ENCODE results near the gene DNAH5.
A peak's percentile ranks its signal among the peaks of the same experiment; 100 is the strongest.
"Not testable (repeated sequence)": the region's sequence is repeated elsewhere in the genome, so short reads cannot be mapped to it uniquely, and the experiment has no call there.

The DNAH5 gene

DNA sequence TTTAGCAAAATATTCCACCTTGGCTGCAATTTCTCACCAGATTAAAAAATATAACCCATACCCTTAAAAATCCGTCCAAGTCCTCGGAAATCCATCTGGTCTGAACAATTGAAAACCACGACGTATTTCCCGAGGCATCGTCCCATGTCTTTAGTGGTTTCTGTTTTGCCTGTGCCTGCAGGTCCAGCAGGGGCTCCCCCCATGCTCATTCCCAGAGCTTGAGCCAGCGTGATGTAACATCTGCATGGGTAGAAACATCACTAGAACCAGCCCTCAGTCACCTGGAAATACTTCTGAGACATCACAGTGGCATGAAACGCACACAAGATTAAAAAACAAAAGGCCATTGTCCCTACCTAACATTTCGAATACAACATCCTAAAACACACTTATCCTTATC is 114.0 kb downstream of the DNAH5 start:
- DNase-seq (ENCODE audit: low read depth): no peak

DNA sequence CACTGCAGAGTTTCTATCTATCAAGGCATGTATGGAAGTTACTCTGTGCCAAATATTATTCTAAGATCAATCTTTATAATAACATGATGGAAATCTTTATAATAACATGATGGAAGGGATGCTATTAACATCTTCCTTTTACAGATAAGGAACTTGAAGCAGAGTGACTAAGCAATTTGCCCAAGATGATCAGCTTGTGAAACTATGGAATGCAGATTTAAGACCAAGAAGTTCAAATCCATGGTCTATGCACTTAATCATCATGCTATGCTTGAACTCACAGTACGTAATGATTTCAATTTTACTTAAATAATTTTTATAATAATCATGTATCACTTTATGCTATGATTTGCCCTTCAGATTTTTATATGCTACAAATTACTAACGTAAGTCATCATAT is 123.1 kb downstream of the DNAH5 start:
- no peak for DNase-seq (ENCODE audit: low read depth)

DNA sequence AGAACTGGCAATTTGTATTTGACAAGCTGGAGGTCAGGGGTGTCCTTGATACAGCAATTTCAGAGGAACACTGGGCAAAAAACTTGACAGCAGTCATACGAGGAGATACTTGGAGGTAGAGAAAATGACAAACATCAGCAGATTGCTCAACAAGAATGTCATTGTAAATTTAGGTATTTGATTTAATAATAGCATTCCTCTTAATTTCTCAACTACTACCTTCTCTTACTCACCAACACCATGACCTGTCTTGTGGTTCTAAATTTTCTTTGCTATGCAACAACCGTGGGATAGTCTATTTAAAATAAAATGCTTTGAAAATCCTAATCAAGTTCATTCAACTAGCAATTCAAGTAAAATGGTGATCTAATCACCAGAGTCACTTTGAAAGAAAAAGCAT is 128.4 kb downstream of the DNAH5 start:
- no peak for DNase-seq (ENCODE audit: low read depth)

DNA sequence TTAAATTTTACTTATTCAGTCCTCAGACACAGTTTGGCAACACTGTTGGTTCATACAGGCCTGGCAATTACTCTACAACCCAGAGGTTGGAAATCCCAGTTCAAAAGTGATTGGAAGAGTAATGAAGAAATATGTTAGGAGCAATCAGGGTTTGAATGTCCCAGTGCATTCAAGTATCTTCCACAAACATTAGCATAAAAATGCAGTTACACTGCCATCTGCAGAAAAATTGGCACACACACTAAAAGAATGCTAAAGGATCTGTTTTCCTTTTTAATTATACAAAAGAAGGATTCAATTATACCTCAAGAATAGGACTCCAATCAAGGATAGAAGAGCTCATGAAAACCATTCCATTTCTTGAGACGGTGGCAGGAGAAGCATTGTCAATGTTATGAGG is 130.2 kb downstream of the DNAH5 start:
- no peak for DNase-seq (ENCODE audit: low read depth)

DNA sequence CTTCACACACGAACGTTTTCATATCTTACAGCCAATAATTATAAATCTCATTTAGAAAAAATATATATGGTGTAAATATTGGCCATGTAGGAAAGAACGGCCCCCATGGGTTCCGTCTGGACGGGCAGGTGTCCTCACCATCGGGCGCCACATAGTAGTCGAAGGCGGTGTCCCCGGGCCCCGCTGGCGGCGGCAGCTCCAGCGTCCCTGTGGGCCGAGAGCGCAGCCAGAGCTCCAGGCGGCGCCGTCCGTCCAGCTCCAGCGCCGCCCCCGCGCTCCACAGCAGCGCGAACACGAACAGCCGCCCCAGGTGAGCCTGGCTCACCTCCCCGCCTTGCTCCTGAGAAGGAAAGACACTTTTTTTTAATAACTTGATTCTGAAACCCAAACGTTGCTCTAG is 134.6 kb downstream of the DNAH5 start:
- no peak for DNase-seq (ENCODE audit: low read depth)

DNA sequence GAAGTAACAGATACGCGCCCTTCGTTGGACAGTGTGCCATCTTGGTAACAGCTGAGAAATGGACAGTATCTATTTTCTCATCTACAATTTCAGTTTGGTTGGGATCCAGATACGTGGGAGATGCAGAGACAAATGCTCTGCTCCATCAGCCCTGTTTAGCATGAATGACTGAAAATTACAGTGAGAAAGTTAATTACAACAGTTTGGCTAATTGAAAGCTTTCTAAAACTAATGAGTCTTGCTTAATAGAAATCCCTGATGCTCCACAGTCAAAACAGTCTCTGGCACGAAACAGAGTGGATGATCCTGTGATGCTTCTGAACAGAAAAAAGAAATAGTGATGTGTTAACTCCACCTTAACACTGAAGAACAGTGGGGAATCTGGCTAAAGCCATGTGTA is 140.2 kb downstream of the DNAH5 start:
- no peak for DNase-seq (ENCODE audit: low read depth)

DNA sequence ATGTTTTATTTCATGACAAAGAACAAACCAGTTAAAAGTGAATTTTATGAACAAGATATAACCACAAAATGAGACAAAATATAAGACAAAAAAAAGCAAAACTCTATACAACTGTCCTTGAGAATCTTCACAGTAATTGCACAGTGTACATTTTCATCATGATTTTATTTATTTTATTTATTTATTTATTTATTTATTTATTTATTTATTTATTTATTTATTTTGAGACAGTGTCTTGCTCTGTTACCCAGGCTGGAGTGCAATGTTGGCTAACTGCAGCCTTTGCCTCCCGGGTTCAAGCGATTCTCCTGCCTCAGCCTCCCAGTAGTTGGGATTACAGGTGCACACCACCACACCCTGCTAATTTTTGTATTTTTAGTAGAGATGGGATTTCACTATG is 145.9 kb downstream of the DNAH5 start:
- DNase-seq (ENCODE audit: low read depth): not testable (repeated sequence)

DNA sequence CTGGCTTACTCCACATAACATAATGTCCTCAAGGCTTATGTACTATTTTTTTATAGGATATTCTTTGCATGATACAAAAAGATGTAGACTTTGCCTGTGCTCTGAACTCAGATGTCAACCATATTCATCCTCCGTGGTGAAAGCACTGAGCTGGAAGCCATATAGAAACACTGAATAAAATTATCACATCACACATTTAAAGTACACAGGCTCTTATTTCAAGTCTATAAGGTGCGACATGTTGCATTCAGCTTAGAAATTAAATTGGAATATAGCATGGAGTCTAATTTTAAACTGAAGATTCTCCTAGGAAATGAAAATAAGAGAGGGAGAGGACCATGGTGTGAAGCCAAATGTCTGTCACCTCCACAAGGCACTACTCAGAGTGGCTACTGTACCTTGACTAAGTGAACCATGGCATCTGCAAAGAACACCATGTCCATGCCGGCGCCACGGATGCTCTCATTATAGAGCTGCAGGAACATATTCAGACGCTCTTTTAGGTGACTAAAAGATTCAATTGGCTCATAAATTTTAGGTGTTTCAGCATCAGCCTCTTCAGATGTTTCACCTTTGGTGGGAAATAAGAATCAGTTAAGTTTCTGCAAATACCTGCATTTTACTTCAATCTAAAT is 158.6 kb downstream of the DNAH5 start:
- DNase-seq (ENCODE audit: low read depth): no peak

DNA sequence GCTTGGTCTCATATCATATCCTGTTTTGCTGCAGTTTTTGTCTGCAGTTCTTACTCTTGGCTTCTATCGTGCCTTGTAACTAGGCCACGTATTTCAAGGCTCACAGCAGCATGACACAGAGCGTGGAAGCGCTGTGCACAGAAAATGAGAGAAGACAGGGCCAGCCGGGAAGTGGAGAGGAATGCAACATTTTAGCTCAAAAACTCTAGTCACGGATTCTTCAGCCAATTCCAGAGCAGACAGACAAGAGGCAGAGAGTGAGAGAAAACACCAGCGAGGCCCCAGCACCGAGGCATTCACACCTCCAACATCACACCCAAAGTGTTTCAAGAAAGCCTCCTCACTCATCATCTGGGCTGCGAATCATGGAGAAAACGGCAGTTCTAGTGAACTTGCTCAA is 160.8 kb downstream of the DNAH5 start:
- DNase-seq (ENCODE audit: low read depth): peak; percentile 27

DNA sequence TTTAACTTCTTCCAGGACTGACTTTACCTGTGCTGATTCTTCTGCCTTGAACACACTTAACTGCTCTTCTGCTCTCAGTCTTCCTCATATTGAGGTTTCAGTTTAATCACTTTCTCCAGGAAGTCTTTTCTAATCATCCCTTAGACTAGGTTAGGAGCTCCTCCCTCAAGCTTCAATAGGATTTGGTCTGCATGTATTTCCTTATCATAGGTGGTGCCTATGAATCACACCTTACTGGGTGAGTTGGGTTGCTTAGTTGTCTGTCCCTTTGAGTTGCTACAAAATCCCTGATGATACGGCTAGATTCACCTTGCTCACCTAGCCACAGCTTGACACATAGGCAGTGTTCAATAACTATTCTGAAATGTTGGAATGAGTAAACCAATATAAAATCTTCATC is 164.4 kb downstream of the DNAH5 start:
- DNase-seq (ENCODE audit: low read depth): no peak

DNA sequence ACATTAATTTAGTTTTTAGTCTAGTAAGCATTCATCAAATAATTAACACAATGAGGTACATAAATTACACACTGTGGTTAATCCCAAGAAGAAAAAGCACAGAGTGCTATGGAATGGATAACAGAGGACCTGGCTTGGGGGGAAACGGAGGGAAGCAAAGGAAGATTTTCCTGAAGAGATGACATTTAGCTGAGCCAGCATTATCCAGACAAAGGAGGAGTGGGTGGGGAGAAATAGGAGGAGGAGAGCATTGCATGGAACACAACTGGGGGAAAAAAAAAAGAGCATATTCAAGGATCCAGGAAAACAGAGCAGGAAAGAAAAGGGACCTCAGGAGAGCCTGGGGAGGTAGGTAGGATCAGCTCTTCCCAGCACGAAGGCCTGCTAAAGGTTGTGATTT is 170.8 kb downstream of the DNAH5 start:
- DNase-seq (ENCODE audit: low read depth): no peak

DNA sequence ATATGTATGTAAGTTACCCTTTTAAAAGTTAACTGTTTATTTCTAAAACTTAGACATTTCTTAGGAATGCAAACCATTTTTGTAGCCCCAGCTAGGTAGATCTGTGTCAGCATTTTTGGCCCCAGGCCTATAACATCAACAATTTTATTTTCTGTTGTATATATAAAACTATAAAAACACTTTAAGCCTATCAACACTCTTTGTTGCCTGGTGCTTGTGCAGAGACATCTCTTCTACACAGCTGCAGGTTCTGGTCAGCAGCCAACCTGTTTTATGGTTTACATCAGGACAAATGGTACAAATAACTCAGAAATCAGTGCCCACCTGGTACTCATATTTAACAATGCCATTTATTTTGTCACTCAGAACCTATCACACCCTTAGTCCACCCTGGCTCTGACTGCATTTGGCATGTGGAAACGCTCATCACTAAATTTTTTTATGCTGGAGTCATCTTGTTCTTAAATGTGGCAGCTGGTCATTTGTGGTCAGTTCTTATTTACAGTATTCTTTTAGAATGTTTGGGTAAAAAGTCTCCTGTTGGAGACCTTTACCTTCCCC is 173.4 kb downstream of the DNAH5 start:
- DNase-seq (ENCODE audit: low read depth): peak; percentile 83

DNA sequence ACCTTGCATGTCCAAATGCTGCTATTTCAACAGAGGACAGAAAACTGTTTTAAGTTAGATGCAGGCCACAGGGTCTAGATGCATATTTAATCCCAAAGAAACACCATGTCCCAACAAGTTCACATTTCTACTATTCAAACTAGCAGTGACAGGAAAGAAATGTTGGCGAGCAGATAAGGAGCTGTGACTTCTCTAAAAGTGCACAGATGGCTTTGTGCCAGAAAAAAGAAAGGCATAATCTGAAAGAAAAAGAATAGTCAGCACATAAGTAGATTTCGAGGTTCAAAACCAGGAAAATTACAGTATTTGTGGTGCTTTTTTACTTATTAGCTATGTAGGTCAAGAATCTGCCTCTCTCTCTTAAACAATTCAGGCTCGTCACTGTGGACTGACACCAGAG is 178.3 kb downstream of the DNAH5 start:
- no peak for DNase-seq (ENCODE audit: low read depth)

DNA sequence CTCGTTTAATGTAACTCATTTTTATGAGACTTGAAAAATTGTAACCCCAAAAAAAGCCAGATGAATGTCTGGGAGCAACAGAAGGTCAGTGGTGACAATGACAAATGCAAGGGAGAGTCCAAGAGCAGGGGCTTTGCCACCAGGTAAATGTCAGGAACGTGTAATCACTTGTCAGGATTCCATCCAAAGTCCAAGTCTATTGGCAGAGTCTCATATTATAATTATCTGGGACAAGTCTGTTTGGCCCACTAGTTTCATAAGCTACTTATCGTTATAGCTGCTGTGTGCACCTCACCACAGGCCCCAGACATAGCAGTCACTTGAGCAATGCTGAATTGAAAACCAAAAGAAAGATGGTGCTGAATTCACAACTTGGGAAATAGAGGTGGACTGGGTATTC is 180.8 kb downstream of the DNAH5 start:
- no peak for DNase-seq (ENCODE audit: low read depth)

DNA sequence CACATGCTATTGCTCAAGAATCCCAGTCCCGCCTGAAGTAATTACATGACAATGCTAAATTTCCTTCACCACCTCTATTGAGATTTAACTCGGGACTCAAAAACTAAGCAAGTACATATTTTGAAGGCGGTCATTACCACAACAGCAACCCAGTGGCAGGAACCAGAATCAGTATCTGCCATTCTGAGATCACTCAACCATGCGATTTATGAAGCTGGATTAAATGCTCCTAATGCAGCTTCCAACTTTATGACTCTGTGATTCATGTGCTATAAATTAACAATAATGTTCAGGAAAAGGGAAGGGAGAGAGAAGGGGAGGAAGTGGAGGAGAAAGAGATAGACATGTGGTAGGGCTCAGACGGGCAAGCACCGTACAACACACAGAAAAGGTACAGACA is 194.7 kb downstream of the DNAH5 start:
- peak; percentile 25 for DNase-seq (ENCODE audit: low read depth)

DNA sequence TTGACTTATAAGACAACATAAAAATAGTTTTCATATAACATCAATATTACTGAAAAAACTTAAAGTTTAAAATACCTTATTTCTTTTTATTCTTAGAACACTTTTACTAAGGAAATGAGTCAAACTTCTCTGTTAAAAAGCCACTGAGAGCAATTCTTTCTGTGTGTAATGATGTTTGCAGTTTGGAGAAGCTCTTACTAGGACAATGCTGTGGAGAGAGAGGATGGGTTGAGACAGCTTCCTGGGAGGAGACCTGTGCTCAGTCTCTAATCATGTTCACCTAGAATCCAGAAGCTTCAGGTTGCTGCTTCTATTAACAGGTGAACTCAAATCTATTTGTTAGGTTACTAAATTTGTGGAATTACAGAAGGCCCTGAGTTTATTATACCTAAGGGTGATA is 198.5 kb downstream of the DNAH5 start:
- DNase-seq (ENCODE audit: low read depth): no peak

DNA sequence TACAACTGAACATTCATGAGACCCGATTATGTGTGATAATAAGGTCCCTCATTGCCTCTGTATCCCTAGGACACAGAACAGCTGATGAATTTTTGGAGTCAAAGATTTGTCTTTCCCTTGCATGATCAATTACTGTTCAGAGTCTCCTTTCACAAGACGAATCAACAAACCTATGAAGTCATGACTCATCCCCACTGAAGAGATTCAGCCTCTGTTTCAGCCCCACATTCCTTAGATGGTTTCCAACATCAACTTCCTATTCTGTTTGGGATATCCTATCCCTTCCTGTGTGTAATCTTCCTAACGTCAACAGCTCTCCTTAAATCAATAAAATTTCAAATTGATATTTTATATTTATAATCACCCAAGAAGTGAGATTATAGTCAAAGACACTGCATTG is 199.0 kb downstream of the DNAH5 start:
- DNase-seq (ENCODE audit: low read depth): peak; percentile 24

DNA sequence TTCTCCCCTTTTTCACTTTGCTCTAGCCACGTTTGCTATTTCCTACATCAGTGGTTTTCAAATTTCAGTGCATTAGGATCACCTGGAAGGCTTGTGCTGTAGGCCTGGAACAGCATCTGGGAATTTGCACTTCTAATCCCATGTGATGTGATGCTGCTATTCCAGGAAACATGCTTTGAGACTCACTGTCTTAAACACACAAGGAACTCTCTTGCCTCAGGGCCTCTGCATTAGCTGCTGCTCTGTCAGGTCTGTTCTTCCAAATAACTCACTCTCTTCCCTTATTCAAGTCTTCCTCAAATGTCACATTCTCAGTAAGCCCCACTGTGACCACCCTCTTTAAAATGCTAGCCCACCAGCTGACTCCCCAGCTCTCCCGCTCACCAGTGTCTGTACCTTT is 204.0 kb downstream of the DNAH5 start:
- DNase-seq (ENCODE audit: low read depth): no peak

DNA sequence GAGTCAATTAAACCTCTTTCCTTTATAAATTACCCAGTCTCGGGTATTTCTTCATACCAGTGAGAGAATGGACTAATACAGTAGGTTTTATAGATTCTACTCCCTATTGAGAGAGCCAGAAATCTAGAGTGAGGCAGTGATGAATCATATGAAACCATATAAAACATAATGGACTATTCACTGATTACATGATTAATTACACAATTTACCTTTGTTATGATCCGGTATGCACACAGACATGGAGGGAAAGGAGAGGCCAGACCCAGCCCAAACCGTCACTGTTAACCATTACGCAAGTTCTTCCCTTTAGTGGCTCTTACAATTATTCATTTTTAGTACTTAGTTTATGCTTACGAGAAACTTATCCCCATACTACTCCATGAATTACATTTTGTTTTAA is 205.0 kb downstream of the DNAH5 start:
- DNase-seq (ENCODE audit: low read depth): no peak

DNA sequence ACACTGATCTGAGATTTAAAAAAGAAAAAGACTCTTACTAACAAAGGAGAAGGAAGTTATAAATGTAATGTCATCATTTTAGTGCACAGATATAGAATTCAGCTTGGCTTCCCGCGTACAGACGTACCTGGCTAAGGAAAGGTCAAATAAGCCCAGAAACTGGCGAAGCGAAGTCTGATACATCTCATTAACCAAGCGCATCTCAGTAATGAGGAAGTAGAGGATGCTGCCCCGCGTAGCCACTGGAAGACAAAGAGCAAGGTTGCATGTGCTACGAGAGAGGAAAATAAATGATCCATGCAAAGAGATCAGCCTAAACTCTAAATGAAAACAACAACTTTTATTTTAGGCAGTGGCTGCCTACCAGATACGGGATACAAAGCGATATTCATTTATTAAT is 208.8 kb downstream of the DNAH5 start:
- no peak for DNase-seq (ENCODE audit: low read depth)

DNA sequence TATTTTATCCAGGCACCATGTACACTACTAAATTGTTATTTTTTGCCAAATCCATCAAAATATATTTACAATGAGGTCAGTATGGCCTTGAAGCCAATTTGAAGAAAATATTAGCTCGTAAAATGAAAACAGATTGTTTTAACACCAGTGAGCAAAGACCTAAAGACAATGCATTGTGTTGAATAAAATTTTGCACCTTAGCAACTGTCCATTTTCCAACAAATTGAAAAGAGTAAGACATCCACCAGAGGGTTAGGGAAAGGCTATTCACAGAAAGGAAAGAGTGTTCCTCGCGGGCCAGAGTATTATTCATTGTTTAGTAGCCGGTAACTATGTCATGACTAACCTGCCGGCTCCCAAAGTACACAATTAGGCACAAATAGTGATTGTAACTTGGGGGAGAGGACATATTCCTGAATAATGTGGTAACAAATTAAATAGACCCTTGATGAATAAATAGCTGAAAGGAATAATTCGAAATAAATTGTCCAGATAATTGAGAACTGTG is 213.3 kb downstream of the DNAH5 start:
- no peak for DNase-seq (ENCODE audit: low read depth)

DNA sequence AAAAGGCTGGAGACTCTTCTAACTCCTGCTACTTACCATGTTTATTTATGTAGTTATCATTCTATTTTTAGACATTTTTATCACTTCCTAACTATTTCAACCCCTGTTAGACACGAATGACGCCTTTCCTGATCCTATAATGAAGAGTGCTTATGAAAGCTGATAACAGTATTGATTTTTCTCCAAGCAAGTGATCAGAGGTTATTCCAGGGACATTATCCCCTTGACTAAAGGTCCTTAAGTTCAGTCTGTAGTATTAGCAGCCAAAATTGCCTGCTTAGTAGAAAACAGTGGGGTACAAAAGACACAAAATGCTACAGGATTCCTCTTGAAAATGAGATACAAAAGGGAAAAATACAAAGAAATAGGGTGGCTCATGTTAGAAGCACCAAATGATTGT is 235.6 kb downstream of the DNAH5 start:
- DNase-seq (ENCODE audit: low read depth): no peak

DNA sequence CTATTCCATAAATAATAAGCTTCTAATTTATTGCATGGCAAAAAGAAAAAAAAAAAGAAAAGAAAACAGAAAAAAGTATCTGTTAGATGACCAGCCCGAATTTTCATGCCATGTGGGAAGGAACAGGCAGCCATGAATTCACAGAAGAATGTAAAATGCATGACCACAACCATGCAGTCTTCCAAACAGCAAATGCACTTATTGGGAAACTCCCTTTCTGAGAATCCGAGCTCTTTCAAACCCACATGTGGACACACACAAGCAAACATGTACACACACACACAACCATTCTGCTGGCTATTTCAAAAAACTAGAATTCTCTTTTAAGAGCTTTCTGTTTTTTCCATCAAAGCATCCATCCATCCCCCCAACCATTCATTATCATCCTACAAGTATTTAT is 236.1 kb downstream of the DNAH5 start:
- DNase-seq (ENCODE audit: low read depth): peak; percentile 9

DNA sequence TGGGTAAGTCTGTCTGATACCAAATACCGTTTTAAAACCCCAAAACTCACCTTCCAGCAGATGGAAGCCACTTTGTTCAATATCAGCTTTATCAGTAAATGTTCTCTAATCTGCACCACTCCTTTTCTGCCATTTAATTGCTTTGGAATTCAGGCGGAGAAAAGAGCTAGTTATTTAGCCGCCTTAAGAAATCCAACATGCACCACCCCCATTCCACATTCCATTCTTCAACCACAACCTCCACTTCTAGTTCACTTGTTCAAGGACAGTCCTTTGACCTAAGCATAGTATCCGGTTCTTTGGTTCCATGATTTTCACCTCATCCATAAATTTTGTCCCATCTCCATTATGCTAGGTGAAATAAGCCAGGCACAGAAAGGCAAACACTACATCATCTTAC is 240.1 kb downstream of the DNAH5 start:
- no peak for DNase-seq (ENCODE audit: low read depth)
